Activated T-cell treated with anti-CD3 and anti-CD28 coated beads for 48 hours (primary cell): ENCODE measurements around the gene TMEFF1.
"Not testable (repeated sequence)": the region's sequence is repeated elsewhere in the genome, so short reads cannot be mapped to it uniquely, and the experiment has no call there.

Experiments used
- DNase-seq: peaks from one replicate; pipeline ENCODE4 v3.0.0-alpha.2; 2020; ENCODE audit warnings: low read depth

Gene TMEFF1, protein sequence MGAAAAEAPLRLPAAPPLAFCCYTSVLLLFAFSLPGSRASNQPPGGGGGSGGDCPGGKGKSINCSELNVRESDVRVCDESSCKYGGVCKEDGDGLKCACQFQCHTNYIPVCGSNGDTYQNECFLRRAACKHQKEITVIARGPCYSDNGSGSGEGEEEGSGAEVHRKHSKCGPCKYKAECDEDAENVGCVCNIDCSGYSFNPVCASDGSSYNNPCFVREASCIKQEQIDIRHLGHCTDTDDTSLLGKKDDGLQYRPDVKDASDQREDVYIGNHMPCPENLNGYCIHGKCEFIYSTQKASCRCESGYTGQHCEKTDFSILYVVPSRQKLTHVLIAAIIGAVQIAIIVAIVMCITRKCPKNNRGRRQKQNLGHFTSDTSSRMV

DNA sequence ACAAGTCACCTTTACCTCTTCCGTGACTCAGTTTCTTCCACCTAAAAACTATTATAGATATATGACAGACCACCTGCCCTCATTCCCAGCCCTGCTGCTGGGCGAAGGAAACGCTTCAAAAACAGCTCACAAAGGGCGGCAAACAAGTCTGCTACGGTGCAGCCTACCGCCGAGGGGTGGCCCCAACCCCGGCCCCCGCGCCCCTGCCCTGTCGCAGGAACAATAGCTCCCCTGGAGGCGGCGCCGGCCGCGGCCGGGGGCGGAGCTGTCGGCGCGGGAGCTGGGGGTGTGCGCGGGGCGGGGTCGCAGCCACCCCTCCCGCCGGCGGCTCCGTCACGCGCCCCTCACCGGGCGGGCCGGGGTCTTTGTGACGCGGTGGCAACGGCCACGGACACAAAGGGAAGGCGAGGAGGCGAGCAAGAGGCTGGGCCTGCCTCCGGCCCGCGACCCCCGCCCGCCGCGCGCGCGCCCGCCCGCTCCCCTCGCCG lies at the start of gene TMEFF1:
Gene TMEFF1 (plus strand): TSS at position 362 of the 488 bp plus-strand sequence. CDS start 396 bp downstream, outside the sequence.
- DNase-seq = peak; percentile 59

DNA sequence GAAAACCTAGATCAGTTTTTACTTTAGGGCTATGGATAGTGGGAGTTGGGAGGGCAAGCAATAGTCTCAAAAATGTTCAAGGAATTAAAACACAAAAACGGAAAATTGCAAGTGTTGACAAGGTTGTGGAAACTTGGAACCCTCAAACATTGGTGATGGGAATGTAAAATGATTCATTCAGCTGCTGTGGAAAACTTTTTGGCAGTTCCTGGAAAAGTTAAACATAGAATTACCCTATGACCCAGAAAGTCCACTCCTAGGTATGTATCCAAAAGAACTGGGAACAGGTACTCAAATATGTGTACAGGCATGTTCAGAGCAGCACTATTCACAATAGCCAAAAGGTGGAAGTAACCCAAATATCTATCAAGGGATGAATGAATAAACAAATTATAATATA lies 47.2 kb upstream of the TMEFF1 start:
- DNase-seq = no peak

DNA sequence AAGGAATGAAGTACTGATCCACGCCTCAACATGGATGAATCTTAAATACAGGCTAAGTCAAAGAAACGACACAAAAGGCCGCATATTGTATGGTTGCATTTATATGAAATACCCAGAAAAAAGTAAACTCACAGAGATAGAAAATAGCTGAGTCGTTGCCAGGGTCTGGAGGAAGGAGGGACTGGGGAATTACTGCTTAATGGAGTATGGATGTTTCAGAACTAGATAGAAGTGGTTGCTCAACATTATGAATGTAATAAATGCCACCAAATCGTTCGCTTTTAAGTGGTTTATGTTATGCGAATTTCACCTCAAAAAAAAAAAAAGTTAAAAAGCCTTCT lies 46.8 kb upstream of the TMEFF1 start:
- DNase-seq = no peak

DNA sequence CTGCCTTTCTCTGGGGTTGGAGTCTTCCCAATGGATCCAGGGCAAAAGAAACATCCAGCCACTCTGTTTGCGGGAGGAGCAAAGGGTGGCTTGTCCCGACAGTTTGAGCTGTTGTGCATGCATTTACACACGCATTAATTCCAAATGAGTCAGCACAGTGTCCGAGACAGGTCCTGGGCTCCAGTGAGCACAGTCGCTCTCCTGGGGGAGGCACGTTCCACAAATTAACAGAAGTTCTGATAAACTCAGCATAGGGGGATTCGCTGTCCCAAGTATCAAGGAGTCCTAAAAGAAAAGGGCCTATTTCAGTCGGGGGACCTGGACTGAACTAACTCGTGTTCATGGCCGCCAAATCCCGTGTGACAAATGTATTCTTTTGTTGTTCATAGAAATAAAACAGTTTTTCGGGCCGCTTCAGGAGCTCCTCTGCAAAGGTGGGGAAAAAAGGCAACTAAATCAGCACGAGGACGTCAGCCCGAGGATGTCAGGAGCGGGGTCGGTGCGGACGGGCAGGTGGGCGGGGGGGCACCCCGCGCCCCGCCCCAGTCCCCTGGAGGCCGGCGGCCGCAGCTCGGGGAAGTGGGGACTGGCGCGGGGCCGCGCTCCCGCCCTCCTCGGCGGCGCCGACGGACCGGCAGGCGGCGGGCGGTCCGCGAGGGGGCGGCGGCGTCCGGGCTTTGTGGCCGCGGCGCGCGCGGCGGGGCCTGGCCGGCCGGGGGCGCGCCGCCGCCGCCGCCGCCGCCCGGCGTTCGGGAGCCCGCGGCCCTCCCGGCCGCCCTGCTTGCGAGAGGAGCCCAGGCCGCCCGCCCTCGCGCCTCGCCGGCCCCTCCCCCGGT lies 46.2 kb upstream of the TMEFF1 start, which contains the start of gene MSANTD3:
Gene MSANTD3 (plus strand): TSS at position 614 of the 836 bp plus-strand sequence. CDS start 14,796 bp downstream, outside the sequence.
- DNase-seq = peak; percentile 49

DNA sequence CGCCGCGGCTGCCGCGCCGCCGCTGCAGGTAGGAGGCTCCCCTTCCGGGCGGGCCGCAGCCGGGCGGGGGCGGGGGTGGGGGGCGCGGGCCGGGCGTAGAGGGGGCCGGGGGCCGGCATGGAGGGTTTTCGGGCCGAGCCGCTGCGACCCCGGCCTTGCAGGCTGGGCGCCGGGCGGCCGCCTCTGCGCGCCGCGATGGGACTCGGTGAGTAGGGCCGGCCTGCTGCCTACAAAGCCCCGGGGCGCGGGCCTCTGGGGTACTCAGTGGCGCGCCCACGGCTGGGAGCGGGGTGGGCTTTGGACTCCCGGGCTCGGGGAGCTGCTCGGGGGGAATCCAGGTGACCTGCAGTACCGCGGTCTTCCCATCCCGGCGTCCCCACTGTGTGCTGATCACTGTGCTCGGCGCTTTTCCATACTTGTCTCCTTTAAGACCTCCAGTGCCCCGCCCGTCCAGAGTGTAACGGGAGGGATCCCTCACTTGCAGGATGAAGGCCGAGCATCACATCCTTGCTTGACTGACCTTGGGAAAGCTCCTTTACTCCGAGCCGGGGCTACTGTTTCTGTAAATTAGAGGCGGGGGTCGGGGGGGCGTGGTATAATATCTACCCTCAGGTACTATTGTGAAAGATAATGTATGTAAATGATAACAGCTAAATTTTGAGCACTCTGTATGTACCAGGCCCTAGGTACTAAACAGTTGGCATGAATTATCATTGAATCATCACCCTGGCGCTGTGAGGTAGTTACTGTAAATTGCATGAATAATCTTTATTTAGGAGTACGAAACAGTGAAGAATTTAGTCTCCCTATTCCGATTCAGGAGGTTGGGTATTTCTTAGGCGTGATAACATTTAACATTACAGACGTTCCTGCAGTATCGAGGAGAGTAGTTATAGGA lies 45.3 kb upstream of the TMEFF1 start:
- no peak for DNase-seq

DNA sequence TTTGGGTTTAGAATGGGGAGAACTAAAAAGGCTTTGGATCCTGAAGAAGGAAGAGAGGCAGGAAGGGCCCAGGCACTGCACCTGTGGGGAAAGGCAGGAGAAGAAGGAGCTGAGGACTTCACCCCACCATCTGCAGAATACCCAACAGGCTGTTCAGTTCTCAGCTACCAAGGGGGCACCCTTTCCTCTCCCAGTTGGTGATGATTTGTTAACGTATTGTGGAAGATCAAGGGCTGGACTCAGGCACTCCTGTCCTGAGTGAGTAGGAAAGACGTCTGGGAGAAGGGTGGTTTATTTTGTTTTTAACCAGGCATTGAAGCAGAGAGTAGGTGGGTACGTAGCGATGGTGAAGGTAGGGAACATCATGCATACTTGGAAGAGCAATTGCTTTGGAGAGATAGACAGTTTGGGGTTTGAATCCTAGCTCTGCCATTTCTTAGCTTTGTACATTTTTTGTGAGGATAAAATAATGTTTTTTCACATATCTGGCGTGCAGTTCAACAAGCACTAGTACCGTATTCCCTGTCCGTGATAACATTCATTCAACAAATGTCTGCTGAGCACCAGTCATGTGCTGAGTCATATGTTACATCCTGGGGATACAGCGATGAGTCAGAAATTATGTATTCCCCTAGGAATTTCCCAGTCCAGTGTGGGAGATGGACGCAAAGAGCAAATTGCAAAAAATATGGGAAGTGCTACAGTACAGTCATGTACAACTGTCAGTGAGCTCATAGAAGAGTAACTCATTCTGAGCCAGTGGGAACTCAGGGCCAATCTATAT lies 43.9 kb upstream of the TMEFF1 start:
- DNase-seq = no peak

DNA sequence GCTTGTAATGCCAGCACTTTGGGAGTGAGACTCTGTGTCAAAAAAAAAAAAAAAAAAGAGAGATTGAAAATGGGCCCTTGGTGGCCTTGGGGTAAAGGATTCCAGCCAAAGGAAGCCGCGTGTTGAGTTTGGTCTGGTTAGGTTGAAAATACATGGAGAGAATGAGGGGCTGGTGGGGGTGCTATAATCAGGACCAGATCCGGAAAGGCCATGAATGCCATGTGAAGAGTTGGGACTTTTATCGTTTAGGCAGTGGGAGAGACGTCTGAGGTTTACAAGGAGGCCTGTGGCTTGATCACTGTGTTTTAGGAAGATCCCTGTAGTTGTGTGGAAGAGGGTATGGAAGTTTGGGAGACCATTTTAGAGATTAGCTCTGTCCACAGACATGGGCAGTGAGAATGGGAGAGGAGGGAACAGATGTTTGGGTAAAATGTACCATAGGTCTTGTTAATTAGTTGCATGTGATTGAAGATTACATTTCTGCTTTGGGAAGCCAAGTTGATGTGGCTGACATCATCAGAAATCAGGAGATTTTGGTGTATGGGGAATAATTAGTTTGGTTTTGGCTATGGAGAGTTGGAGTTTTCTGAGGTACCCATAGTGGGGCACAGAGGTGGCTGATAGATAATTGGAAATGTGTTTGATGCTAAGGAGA lies 42.5 kb upstream of the TMEFF1 start:
- no peak for DNase-seq

DNA sequence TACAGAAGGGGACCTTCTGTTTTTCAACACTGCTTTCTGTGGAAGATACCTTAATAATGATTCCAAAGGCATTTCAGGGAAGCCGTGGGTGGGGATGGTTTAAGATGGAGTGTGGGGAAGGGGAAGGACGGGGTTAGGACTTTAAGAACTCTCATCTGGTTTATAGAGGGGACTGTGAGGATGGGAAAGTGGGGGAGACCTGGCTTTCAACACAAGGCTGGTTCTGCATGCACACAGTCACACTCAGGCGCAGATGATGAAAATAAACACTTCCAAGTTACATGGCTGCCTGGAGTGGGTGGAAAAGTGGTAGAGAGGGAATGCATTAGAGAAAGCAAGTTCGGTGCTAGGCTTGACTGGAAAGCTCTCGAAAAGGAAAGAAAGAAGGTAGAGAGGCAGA lies 41.1 kb upstream of the TMEFF1 start:
- no peak for DNase-seq

DNA sequence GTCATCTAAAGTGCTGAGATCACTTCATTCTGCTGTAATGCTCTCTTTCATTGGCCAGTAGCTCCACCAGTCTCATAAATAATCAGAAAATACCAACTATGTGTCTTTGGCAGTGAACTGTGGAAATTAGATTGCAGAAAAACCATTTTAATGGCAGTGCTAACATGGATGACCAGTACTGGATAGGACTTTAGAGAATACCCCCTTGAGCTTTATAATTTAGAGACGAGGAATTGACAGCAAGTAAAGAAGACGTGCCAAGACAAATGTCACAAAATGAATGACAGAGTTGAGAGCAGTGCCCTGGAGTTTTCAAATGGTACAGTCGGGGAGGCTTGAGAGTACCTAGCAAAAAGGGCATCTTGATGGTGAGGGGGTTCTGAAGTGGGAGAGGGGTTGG lies 40.2 kb upstream of the TMEFF1 start:
- no peak for DNase-seq

DNA sequence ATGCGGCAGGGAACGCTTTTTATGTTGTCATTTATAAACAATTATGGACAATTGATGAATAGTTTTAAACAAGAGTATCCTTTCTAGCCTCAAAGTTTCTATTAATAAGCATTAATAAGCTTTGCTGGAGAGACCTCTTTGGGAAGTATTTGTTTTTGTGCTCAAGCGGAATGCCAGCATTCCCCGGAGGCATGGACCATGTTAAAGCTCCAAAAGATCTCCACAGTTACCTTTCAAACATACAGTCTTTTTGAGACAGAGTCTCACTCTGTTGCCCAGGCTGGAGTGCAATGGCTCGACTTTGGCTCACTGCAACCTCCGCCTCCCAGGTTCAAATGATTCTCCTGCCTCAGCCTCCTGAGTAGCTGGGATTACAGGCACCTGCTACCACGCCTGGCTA lies 36.4 kb upstream of the TMEFF1 start:
- DNase-seq = no peak

DNA sequence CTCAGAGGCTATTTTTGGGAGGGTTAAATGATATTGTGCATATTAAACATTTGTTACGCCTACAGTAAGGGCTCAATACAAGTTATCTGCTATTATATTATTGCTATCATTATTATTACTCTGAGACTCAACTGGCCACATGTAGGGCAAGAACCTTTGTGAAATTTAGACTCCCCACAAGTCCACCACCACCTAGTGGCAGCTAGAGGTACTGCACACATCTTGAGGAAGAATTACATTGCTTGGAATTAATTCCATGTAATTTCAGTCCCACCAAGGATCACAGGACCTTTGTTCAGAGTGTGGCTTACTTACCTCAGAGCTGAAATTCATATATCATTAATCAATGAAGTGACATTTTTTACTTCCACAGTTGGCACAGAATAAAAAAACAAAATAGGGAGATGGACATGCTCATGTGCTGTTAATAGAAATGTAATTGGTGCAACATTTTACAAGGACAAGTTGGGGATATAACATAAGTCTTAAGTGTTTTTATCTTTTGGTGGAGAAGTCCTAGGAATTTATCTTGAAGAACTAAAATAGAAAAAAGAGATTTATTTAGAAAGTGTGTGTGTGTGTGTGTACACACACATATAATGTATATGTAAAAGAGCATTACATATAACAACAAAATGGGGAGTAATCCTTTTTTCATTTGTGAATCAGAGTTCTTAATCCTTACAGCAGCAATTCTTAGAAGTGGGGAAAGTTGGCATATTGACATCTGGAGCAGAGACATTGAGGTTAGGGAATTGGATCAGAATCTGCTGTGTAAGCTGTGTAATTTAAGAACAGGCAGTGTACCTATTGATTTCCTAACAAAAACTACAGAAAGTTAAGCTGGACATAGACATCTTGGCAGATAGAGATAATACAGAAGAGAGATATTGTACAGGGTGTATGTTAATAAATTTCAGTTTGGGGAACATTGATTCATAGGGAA lies 34.8 kb upstream of the TMEFF1 start:
- DNase-seq = peak; percentile 36

DNA sequence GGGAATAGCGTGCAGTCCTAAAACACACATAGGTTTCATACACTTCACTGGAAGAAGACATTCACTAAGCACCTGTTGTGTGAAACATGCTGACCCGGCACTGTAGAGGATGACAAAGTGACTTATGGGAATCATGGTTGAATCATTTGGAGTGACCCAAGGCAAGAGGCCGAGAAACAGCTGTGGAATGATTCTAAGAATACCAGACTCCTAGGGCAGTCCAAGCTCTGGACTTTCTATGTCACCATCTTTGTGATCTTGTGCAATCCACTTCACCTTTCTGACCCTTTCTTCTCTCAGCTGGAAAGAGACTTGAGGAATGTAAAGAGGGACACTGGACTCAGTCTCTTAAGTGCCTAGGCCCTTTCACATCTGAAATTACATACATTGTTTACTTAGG lies 32.9 kb upstream of the TMEFF1 start:
- no peak for DNase-seq

DNA sequence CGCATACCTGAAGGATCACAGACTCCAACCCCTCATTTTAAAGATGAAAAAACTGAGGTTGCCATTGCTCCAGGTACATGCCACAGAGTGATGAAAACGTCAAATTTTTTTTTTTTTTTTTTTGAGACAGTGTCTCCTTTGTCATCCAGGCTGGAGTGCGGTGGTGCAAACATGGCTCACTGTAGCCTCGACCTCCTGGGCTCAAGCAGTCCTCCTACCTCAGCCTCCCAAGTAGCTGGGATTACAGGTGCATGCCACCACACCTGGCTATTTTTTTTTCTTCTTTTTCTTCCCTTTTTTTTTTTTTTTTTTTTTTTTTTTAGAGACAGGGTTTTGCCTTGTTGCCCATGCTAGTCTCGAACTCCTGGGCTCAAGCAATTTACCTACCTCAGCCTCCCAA lies 32.5 kb upstream of the TMEFF1 start:
- not testable (repeated sequence) for DNase-seq

DNA sequence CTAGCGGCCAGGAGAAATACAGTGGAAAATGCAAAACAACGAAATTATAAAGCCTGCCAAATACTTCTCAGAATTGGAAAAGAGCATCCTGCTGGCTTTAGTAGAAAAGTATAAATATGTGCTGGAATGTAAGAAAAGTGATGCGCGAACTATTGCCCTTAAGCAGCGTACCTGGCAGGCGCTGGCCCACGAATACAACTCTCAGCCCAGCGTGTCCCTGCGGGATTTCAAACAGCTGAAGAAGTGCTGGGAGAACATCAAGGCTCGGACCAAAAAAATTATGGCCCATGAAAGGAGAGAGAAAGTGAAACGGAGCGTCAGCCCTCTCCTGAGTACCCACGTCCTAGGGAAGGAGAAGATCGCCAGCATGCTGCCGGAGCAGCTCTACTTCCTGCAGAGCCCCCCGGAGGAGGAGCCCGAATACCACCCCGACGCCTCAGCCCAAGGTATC lies 31.0 kb upstream of the TMEFF1 start:
- DNase-seq = no peak

DNA sequence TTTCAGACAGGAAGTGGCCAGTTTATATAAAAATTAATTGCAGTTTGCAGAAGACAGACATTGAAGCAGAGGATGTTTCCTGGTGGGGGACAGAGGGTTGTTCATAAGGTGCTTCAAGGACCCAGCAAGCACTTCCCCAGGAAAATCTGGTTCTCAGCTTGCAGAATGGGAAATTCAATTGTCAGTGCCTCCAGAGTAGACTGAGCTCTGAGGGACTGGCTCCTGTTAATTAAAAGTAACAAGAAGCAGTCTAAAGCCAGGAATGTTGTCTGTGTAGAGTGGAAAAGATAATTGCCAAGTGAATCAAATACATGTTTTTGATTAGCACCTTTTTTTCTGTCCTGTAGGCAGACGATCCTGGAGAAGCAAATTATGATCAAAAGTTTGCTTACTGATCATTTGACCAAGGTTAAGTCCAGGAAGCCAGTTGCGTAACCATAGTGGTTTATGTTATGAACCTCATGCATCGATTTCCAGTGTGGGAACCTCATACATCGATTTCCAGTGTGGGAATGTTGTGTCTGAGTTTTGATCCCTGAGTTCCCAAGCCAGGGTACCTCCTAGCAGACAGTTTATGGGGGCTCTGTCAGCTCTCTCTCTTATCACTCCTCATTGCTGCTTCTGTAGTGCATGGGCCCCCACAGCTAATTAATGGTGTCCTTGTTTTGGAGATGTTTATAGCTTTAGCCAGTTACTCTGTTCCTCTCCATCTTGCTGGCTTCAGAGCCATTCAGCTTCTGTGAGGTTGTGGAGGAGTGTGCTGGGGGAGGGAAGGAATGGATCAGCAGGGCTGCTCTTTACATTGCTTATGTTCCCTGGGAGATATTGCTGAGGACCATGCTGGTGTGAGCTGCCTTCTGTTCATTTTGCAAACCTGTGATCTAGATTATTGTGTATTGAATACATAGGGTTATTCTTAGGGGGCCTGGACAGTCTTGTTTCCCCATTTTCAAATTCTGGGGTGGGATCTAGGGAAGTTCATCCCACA lies 28.9 kb upstream of the TMEFF1 start:
- no peak for DNase-seq

DNA sequence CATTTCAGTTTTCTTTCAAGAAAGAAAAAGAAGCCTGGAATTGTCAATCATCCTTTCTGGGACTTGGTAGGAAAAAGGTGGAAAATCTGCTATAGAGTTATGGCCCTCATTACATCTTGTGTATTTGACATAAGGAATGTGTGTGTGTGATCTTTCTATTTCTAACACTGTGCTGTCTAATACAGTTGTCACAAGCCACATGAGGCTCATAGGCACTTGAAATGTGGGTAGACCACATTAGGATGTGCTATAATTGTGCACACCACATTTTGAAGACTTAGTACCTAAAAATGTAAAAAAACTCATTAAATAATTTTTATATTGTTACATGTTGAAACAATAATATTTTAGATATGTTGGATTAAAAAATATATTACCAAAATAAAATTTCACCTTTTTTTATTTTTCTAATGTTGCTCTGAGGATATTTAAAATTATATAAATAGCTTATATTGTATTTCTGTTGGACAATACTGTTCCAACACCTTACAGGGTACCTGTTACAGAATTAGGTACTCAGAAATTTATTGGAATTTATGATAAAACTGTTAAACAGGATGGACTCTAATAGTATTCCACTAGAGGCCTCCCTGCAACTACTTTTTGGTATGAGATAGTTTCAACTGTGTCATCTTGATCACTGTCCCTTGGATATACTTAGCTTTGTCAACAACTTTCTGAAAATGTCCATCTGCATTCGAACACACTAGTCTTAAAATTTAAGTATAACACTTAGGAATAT lies 27.6 kb upstream of the TMEFF1 start:
- no peak for DNase-seq

DNA sequence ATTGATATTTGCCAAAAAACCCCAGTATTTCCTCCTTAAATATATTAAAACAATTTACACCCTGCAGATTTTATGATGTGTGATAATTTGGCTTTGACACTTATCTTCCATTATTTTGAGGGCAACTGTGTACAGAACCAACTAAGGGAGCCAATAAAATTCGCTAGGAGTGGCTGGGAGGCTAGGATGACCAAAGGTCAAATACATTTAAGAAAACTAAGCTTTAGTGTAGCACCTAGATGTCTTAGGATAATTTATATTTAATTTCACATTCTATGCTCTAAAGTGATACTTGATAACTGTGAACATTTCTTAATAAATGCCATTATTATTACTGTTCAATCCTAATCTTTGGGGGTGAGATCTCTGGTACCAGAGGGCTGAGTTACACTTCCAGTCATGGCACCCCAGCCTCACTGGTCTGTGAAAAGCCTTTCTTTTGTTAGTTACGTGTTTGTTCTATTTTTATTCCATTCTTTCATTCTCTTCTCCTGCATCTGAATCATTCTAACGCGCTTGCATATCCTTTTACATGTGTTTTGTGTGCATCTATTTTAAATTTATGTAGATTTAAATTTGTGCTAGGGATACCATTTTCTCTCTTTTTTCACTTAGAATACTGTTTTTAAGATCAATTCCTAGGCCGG lies 26.9 kb upstream of the TMEFF1 start:
- DNase-seq = no peak
